ENCODE measurements around the gene FAAP20.

FAAP20 gene

DNA sequence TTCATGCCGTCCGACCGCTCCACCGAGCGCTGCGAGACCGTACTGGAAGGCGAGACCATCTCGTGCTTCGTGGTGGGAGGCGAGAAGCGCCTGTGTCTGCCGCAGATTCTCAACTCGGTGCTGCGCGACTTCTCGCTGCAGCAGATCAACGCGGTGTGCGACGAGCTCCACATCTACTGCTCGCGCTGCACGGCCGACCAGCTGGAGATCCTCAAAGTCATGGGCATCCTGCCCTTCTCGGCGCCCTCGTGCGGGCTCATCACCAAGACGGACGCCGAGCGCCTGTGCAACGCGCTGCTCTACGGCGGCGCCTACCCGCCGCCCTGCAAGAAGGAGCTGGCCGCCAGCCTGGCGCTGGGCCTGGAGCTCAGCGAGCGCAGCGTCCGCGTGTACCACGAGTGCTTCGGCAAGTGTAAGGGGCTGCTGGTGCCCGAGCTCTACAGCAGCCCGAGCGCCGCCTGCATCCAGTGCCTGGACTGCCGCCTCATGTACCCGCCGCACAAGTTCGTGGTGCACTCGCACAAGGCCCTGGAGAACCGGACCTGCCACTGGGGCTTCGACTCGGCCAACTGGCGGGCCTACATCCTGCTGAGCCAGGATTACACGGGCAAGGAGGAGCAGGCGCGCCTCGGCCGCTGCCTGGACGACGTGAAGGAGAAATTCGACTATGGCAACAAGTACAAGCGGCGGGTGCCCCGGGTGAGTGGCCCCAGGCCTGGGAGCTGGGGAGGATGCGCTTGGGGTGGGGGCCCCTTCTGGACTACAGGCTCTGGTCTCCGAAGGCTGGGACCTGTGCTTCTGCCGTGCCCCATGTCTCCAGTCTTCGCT is 34.7 kb upstream of the FAAP20 start:
- Histone ChIP-seq H3K27ac (ENCODE audit: low read length) (no peak overlapping the region), H3K4me3 (ENCODE audit: low read length) (peak overlapping the region; percentile 69), H3K9me2 (replicated peaks; ENCODE audit: insufficient read depth, low read length) (no peaks in the 10 kb centered on the region), H3K9ac (ENCODE audit: low read length) (peak overlapping the region; percentile 23; the same call in 1 of the 2 replicates), H3K9me3 (replicated peaks; ENCODE audit: insufficient read depth, low read length) (no peaks in the 10 kb centered on the region), H3F3A (ENCODE audit: insufficient read depth, low read length) (no peaks in the 10 kb centered on the region), H3K4me2 (ENCODE audit: low read depth, low read length) (peak overlapping the region; percentile 92), H4K20me1 (ENCODE audit: insufficient read depth, low read length) (no peaks in the 10 kb centered on the region), H3K79me2 (ENCODE audit: low read length) (peaks cover 54% of the 10 kb centered on the region), H2AFZ (ENCODE audit: low read length) (0 out of 2 replicates have a peak overlapping the region, but pooled peaks have one; percentile 34), H3K36me3 (replicated peaks; ENCODE audit: insufficient read depth, low read length) (no peaks in the 10 kb centered on the region), H3K4me1 (ENCODE audit: low read length) (peaks cover 14% of the 10 kb centered on the region; the same call in 1 of the 2 replicates), H3K27me3 (replicated peaks; ENCODE audit: insufficient read depth, low read length) (peaks cover 22% of the 10 kb centered on the region)
- peak; percentile 43 for DNase-seq
- no peak for TF ChIP-seq EZH2phosphoT487 (IDR thresholded peaks at IDR 0.05; ENCODE audit: low read length)
- TF ChIP-seq CTCF (IDR thresholded peaks at IDR 0.05; ENCODE audit: low read length): no peak
- TF ChIP-seq EZH2 (optimal IDR thresholded peaks at IDR 0.05; ENCODE audit: low read depth, low read length): no peak

- H3K79me2 ChIP-seq (ENCODE audit: low read length): peaks cover 48% of the 10 kb centered on the region
- no peaks in the 10 kb centered on the region for H3K36me3 ChIP-seq (replicated peaks; ENCODE audit: insufficient read depth, low read length)
- peak overlapping the region; percentile 92 for H3K4me2 ChIP-seq (ENCODE audit: low read depth, low read length)
- no peaks in the 10 kb centered on the region for H3K9me2 ChIP-seq (replicated peaks; ENCODE audit: insufficient read depth, low read length)
- H3K27me3 ChIP-seq (replicated peaks; ENCODE audit: insufficient read depth, low read length): peaks cover 27% of the 10 kb centered on the region
- no peak overlapping the region for H2AFZ ChIP-seq (ENCODE audit: low read length)
- H3K4me3 ChIP-seq (ENCODE audit: low read length): peak overlapping the region; percentile 69
- H3K4me1 ChIP-seq (ENCODE audit: low read length): peaks cover 14% of the 10 kb centered on the region; the same call in 1 of the 2 replicates
- peak; percentile 54 for DNase-seq
- H4K20me1 ChIP-seq (ENCODE audit: insufficient read depth, low read length): no peaks in the 10 kb centered on the region
- H3F3A ChIP-seq (ENCODE audit: insufficient read depth, low read length): no peaks in the 10 kb centered on the region
- no peak for TF ChIP-seq EZH2phosphoT487 (IDR thresholded peaks at IDR 0.05; ENCODE audit: low read length)
- no peak for TF ChIP-seq EZH2 (optimal IDR thresholded peaks at IDR 0.05; ENCODE audit: low read depth, low read length)
- no peak for TF ChIP-seq CTCF (IDR thresholded peaks at IDR 0.05; ENCODE audit: low read length)
- no peaks in the 10 kb centered on the region for H3K9me3 ChIP-seq (replicated peaks; ENCODE audit: insufficient read depth, low read length)
- H3K27ac ChIP-seq (ENCODE audit: low read length): no peak overlapping the region
- no peak overlapping the region; the same call in 1 of the 2 replicates for H3K9ac ChIP-seq (ENCODE audit: low read length)
Observed at GRCh38 chr1:2228694-2229036, 34.1 kb upstream of the FAAP20 start.

- H3F3A ChIP-seq (ENCODE audit: insufficient read depth, low read length): no peaks in the 10 kb centered on the region
- H3K79me2 ChIP-seq (ENCODE audit: low read length): peaks cover 43% of the 10 kb centered on the region
- H4K20me1 ChIP-seq (ENCODE audit: insufficient read depth, low read length): no peaks in the 10 kb centered on the region
- H3K9ac ChIP-seq (ENCODE audit: low read length): peak within 1 kb of the TSS; percentile 82
- peaks cover 14% of the 10 kb centered on the region; the same call in 1 of the 2 replicates for H3K4me1 ChIP-seq (ENCODE audit: low read length)
- peak within 1 kb of the TSS; percentile 94 for H2AFZ ChIP-seq (ENCODE audit: low read length)
- H3K36me3 ChIP-seq (replicated peaks; ENCODE audit: insufficient read depth, low read length): no peaks in the 10 kb centered on the region
- DNase-seq: no peak
- no peaks in the 10 kb centered on the region for H3K9me2 ChIP-seq (replicated peaks; ENCODE audit: insufficient read depth, low read length)
- peak within 1 kb of the TSS; percentile 38; the same call in 1 of the 2 replicates for H3K27ac ChIP-seq (ENCODE audit: low read length)
- H3K27me3 ChIP-seq (replicated peaks; ENCODE audit: insufficient read depth, low read length): peaks cover 27% of the 10 kb centered on the region
- peak within 1 kb of the TSS; percentile 92 for H3K4me2 ChIP-seq (ENCODE audit: low read depth, low read length)
- no peaks in the 10 kb centered on the region for H3K9me3 ChIP-seq (replicated peaks; ENCODE audit: insufficient read depth, low read length)
- peak within 1 kb of the TSS; percentile 69 for H3K4me3 ChIP-seq (ENCODE audit: low read length)
- TF ChIP-seq EZH2phosphoT487 (IDR thresholded peaks at IDR 0.05; ENCODE audit: low read length) (no peak), EZH2 (optimal IDR thresholded peaks at IDR 0.05; ENCODE audit: low read depth, low read length) (no peak), CTCF (IDR thresholded peaks at IDR 0.05; ENCODE audit: low read length) (no peak)
Observed at GRCh38 chr1:2228157-2228594, 33.6 kb upstream of the FAAP20 start, which contains the start of gene SKI. Gene SKI (plus strand): TSS chr1:2228319. CDS start chr1:2228767, 448 bp downstream.
